Nephron (organoid): ENCODE data around the gene NTSR1.
A peak's percentile ranks its signal among the peaks of the same experiment; 100 is the strongest.
"Not testable (repeated sequence)": the region's sequence is repeated elsewhere in the genome, so short reads cannot be mapped to it uniquely, and the experiment has no call there.

Experiments used
- H3K27ac Mint-ChIP-seq, 3 experiments: 2 replicates each; pipeline ENCODE4 v1.8.0; 2020; ENCODE audit warnings: mixed read lengths in 3 of 3, mild to moderate bottlenecking in 2 of 3, moderate library complexity in 1 of 3
- H3K27me3 Mint-ChIP-seq: 2 replicates; pipeline ENCODE4 v1.8.0; 2021; ENCODE audit warnings: low read depth, mild to moderate bottlenecking, moderate library complexity, mixed read lengths
- H3K36me3 Mint-ChIP-seq: 2 replicates; pipeline ENCODE4 v1.8.0; 2020; ENCODE audit warnings: low read depth, mixed read lengths
- H3K4me1 Mint-ChIP-seq: 2 replicates; pipeline ENCODE4 v1.8.0; 2020; ENCODE audit warnings: mixed read lengths
- H3K4me3 Mint-ChIP-seq, 3 experiments: 2 replicates each; pipeline ENCODE4 v1.8.0; 2020; ENCODE audit warnings: mild to moderate bottlenecking in 3 of 3, mixed read lengths in 3 of 3, moderate library complexity in 2 of 3
- H3K9me3 Mint-ChIP-seq: 2 replicates; pipeline ENCODE4 v1.8.0; 2020; ENCODE audit warnings: mixed read lengths
- TF ChIP-seq, protein P1 (sequence below), 3 experiments: fragments of 200-600 bp; sonication (generic); IDR thresholded peaks; one replicate each; pipeline ENCODE4 v1.5.0; 2021; ENCODE audit warnings: antibody characterized with exemption in 3 of 3; ENCODE audit not compliant: unreplicated experiment in 3 of 3

NTSR1 gene

DNA sequence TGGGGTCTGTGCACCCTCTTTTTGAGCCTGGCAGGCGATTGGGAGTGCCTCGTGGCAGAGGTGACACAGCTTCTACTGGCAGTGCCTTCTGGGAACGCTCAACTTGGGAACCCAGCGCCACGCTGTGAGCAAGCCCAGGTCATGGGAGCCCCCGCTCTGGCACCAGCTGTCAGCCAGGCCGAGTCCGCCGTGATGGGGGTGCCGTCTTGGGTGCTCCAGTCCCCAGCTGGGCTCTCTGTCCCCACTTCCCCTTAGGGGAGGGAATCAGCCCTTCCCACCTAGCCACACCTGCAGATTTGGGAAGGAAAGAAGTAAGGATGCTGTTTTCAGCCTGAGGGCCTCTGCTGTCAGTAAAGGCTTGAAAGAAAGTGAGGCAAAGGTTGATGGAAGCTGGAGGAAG, 31.0 kb upstream of the NTSR1 start:
- Mint-ChIP-seq H3K4me1 (no peaks in the 10 kb centered on the region), H3K9me3 (peaks cover 24% of the 10 kb centered on the region), H3K36me3 (peaks cover 7% of the 10 kb centered on the region), H3K27ac (no peak overlapping the region), H3K4me3 (no peak overlapping the region), H3K27me3 (peaks cover 55% of the 10 kb centered on the region)
- TF ChIP-seq, protein P1, sequence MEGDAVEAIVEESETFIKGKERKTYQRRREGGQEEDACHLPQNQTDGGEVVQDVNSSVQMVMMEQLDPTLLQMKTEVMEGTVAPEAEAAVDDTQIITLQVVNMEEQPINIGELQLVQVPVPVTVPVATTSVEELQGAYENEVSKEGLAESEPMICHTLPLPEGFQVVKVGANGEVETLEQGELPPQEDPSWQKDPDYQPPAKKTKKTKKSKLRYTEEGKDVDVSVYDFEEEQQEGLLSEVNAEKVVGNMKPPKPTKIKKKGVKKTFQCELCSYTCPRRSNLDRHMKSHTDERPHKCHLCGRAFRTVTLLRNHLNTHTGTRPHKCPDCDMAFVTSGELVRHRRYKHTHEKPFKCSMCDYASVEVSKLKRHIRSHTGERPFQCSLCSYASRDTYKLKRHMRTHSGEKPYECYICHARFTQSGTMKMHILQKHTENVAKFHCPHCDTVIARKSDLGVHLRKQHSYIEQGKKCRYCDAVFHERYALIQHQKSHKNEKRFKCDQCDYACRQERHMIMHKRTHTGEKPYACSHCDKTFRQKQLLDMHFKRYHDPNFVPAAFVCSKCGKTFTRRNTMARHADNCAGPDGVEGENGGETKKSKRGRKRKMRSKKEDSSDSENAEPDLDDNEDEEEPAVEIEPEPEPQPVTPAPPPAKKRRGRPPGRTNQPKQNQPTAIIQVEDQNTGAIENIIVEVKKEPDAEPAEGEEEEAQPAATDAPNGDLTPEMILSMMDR (IDR thresholded peaks at IDR 0.05; ENCODE audit: unreplicated experiment in 3 of 3) = no peak

- peaks cover 7% of the 10 kb centered on the region for H3K36me3 Mint-ChIP-seq
- H3K4me1 Mint-ChIP-seq = no peaks in the 10 kb centered on the region
- peaks cover 24% of the 10 kb centered on the region for H3K9me3 Mint-ChIP-seq
Observed at GRCh38 chr20:62678553-62678952, 30.1 kb upstream of the NTSR1 start.

GRCh38 chr20:62679978-62680589, 28.6 kb upstream of the NTSR1 start:
- TF ChIP-seq, protein P1 (IDR thresholded peaks at IDR 0.05; ENCODE audit: unreplicated experiment in 3 of 3) = no peak
- H3K4me3 Mint-ChIP-seq = no peak overlapping the region
- H3K9me3 Mint-ChIP-seq = peaks cover 24% of the 10 kb centered on the region
- H3K27me3 Mint-ChIP-seq = peaks cover 48% of the 10 kb centered on the region
- no peaks in the 10 kb centered on the region for H3K4me1 Mint-ChIP-seq
- no peak overlapping the region for H3K27ac Mint-ChIP-seq
- peaks cover 7% of the 10 kb centered on the region for H3K36me3 Mint-ChIP-seq

More at GRCh38 chr20:62678553-62678952, 30.1 kb upstream of the NTSR1 start:
- Mint-ChIP-seq H3K27me3 (peaks cover 55% of the 10 kb centered on the region), H3K27ac (no peak overlapping the region), H3K4me3 (no peak overlapping the region)
- TF ChIP-seq, protein P1 (IDR thresholded peaks at IDR 0.05; ENCODE audit: unreplicated experiment in 3 of 3) = no peak

DNA sequence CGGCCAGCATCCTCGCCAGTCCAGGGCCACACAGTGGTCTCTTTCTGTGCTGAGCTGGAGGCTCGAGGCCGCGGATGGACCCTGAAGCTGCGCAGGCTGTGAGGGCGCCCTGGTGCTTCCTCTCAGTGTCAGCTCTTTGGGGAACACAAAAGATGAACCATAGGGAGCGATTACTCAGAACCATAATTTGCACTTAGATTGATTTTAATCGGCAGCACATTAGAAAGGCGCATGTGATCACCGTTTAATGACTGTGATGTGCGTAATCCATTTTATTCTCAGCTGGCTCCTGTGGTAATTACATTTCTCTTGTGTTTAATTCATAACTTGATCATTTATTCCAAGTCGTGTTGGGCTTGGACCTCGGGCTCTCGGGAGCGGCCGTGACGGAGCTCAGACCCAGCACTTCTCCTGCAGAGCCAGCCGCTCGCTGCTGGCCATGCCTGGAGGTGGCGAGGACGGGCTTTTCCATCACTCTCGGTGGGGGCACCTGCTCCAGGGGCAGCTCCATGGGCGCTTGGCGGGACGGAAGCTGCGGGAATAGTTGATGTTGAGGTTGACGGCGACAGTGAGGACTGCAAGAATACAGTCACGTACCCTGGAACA, 25.6 kb upstream of the NTSR1 start:
- Mint-ChIP-seq H3K27ac (no peak overlapping the region), H3K9me3 (peaks cover 24% of the 10 kb centered on the region), H3K27me3 (peaks cover 63% of the 10 kb centered on the region), H3K4me1 (peaks cover 16% of the 10 kb centered on the region), H3K4me3 (no peak overlapping the region), H3K36me3 (peaks cover 7% of the 10 kb centered on the region)
- TF ChIP-seq, protein P1 (IDR thresholded peaks at IDR 0.05; ENCODE audit: unreplicated experiment in 3 of 3) = no peak

- not testable (repeated sequence) for H3K36me3 Mint-ChIP-seq
- peaks cover 24% of the 10 kb centered on the region for H3K9me3 Mint-ChIP-seq
Observed at GRCh38 chr20:62683660-62684322, 24.8 kb upstream of the NTSR1 start.

GRCh38 chr20:62684981-62685380, 23.7 kb upstream of the NTSR1 start:
- peaks cover 3% of the 10 kb centered on the region for H3K36me3 Mint-ChIP-seq
- H3K9me3 Mint-ChIP-seq = peaks cover 18% of the 10 kb centered on the region
- peak overlapping the region in 1 of 3 experiments; percentile 21 for H3K27ac Mint-ChIP-seq
- TF ChIP-seq, protein P1 (IDR thresholded peaks at IDR 0.05; ENCODE audit: unreplicated experiment in 3 of 3) = no peak
- H3K4me1 Mint-ChIP-seq = peaks cover 17% of the 10 kb centered on the region
- H3K4me3 Mint-ChIP-seq = no peak overlapping the region
- H3K27me3 Mint-ChIP-seq = peaks cover 51% of the 10 kb centered on the region

More at GRCh38 chr20:62683660-62684322, 24.8 kb upstream of the NTSR1 start:
- H3K27ac Mint-ChIP-seq, H3K4me3 Mint-ChIP-seq: not testable (repeated sequence)
- peaks cover 59% of the 10 kb centered on the region for H3K27me3 Mint-ChIP-seq
- peaks cover 17% of the 10 kb centered on the region for H3K4me1 Mint-ChIP-seq
